HEK293 (cell line): ENCODE measurements around the gene FSTL5.

ENCODE experiments used
- CTCF ChIA-PET: fragments of 350-600 bp; formaldehyde crosslinking; extraction: SDS; loops from one replicate; lab custom pipeline; 2021; ENCODE audit warnings: antibody characterized with exemption; lab: Yijun Ruan, JAX
- POLR2A ChIA-PET: fragments of 300-600 bp; formaldehyde crosslinking; extraction: SDS; loops from one replicate; lab custom pipeline; 2020; ENCODE audit warnings: antibody characterized with exemption, inconsistent platforms; lab: Yijun Ruan, JAX
- H3K27ac ChIP-seq: fragments of 200-500 bp; sonication (Bioruptor generic); 2 replicates; pipeline ENCODE4 v1.5.1; 2014; ENCODE audit warnings: low read depth, low read length, control low read depth, inconsistent platforms; ENCODE audit errors: extremely low read depth
- H3K36me3 ChIP-seq, 2 experiments: fragments of 200-500 bp in 1 of 2; sonication (Bioruptor generic) in 1 of 2; 1 replicate in 1 of 2; 2 replicates in 1 of 2; pipeline ENCODE4 v1.5.1; 2014 to 2017; ENCODE audit warnings: inconsistent platforms in 2 of 2, low read length in 2 of 2; ENCODE audit not compliant: control insufficient read depth in 2 of 2, insufficient read depth in 1 of 2
- H3K4me1 ChIP-seq: fragments of 200-500 bp; sonication (Bioruptor generic); 2 replicates; pipeline ENCODE4 v1.5.1; 2014; ENCODE audit warnings: mild to moderate bottlenecking, low read length, inconsistent platforms; ENCODE audit not compliant: control insufficient read depth, insufficient read depth
- H3K4me3 ChIP-seq: 2 replicates; pipeline ENCODE4 v1.5.1; 2011; ENCODE audit warnings: low read depth, mild to moderate bottlenecking, control low read depth, low read length, moderate library complexity
- H3K9me3 ChIP-seq: fragments of 200-500 bp; sonication (Bioruptor generic); 2 replicates; pipeline ENCODE4 v1.5.1; 2014; ENCODE audit warnings: low read depth, low read length, inconsistent platforms; ENCODE audit not compliant: control insufficient read depth, insufficient read depth
- ZBTB11 ChIP-seq: fragments of 450-650 bp; formaldehyde crosslinking; conservative IDR thresholded peaks from 2 replicates; pipeline ENCODE4 v1.5.1; 2016; ENCODE audit warnings: low read depth, missing biosample characterization, missing genetic modification characterization
- ZBTB17 ChIP-seq: fragments of 450-650 bp; formaldehyde crosslinking; IDR thresholded peaks from 2 replicates; pipeline ENCODE4 v1.5.1; 2016; ENCODE audit warnings: missing biosample characterization, missing genetic modification characterization
- ZNF202 ChIP-seq: fragments of 450-650 bp; formaldehyde crosslinking; IDR thresholded peaks from 2 replicates; pipeline ENCODE4 v1.5.1; 2016; ENCODE audit warnings: missing biosample characterization, missing genetic modification characterization, borderline replicate concordance
- ZNF24 ChIP-seq: fragments of 450-650 bp; formaldehyde crosslinking; IDR thresholded peaks from 2 replicates; pipeline ENCODE4 v1.5.1; 2016; ENCODE audit warnings: missing biosample characterization, missing genetic modification characterization
- ZNF311 ChIP-seq: fragments of 450-650 bp; formaldehyde crosslinking; IDR thresholded peaks from 2 replicates; pipeline ENCODE4 v1.5.1; 2017; ENCODE audit warnings: missing biosample characterization, missing genetic modification characterization, borderline replicate concordance
- ZNF391 ChIP-seq: fragments of 450-650 bp; formaldehyde crosslinking; IDR thresholded peaks from 2 replicates; pipeline ENCODE4 v1.5.1; 2016; ENCODE audit warnings: low read depth, missing biosample characterization, missing genetic modification characterization, borderline replicate concordance
- ZNF473 ChIP-seq: fragments of 450-650 bp; formaldehyde crosslinking; IDR thresholded peaks from 2 replicates; pipeline ENCODE4 v1.5.1; 2017; ENCODE audit warnings: missing biosample characterization, missing genetic modification characterization
- ZNF513 ChIP-seq: fragments of 450-650 bp; IDR thresholded peaks from 2 replicates; pipeline ENCODE4 v1.5.1; 2018; ENCODE audit warnings: missing biosample characterization, missing genetic modification characterization
- ZNF544 ChIP-seq: fragments of 450-650 bp; formaldehyde crosslinking; IDR thresholded peaks from 2 replicates; pipeline ENCODE4 v1.5.0; 2017; ENCODE audit warnings: missing biosample characterization, missing genetic modification characterization
- ZNF549 ChIP-seq: fragments of 450-650 bp; IDR thresholded peaks from 2 replicates; pipeline ENCODE4 v1.5.1; 2018; ENCODE audit warnings: missing biosample characterization, missing genetic modification characterization, mild to moderate bottlenecking, inconsistent platforms, moderate library complexity
- ZNF600 ChIP-seq: fragments of 450-650 bp; formaldehyde crosslinking; IDR thresholded peaks from 2 replicates; pipeline ENCODE4 v1.5.1; 2016; ENCODE audit warnings: missing biosample characterization, missing genetic modification characterization
- ZNF792 ChIP-seq: fragments of 450-650 bp; formaldehyde crosslinking; IDR thresholded peaks from 2 replicates; pipeline ENCODE4 v1.5.1; 2016; ENCODE audit warnings: missing biosample characterization, missing genetic modification characterization
- ZSCAN16 ChIP-seq: fragments of 450-650 bp; formaldehyde crosslinking; IDR thresholded peaks from 2 replicates; pipeline ENCODE4 v1.5.1; 2016; ENCODE audit warnings: missing biosample characterization, missing genetic modification characterization
- TF ChIP-seq, protein P1 (sequence below): fragments of 450-650 bp; formaldehyde crosslinking; IDR thresholded peaks from 2 replicates; pipeline ENCODE4 v1.5.1; 2016; ENCODE audit warnings: missing biosample characterization, missing genetic modification characterization
- TF ChIP-seq, protein P2 (sequence below): fragments of 450-650 bp; formaldehyde crosslinking; IDR thresholded peaks from 2 replicates; pipeline ENCODE4 v1.5.1; 2016; ENCODE audit warnings: missing biosample characterization, missing genetic modification characterization
- TF ChIP-seq, protein P3 (sequence below): fragments of 450-650 bp; formaldehyde crosslinking; optimal IDR thresholded peaks from 2 replicates; pipeline ENCODE3; 2016; ENCODE audit warnings: missing biosample characterization, mild to moderate bottlenecking, missing genetic modification characterization

The FSTL5 gene

DNA sequence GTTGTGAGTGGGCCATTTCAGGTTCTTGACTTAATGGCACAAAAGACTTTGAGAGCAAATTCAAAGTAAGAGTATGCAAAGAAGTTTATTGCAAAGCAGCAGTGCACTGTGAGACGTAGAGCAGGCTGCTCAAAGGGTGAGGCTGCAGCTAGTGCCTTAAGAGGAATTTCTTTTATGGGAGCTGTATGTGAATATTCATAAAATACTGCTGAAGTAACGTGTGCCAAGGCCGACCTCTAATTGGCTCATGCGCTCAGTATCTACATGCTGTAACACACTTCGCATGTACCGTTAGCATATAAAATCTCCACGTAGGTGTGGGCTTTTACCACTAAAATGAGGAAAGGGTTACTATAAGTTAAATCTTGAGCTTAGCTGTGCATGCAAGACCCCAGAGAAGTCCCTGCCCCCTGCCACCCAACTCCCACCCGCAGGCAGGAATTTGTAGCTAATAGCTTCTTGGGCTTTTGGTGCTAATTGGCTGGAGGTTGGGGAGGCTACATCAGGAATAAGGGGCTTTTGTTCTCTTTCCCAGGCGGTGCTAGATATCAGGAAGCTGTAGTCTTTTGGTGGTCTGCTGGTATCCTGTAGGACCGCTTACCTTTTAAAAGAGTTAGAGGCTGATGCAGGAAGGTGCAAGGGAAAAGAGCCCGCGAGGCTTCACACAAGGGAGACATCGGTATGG, 47.6 kb downstream of the FSTL5 start:
- ChIA-PET CTCF (no interaction called here), POLR2A (no interaction called here)
- H3K4me1 ChIP-seq, result no peaks in the 10 kb centered on the region
- H3K27ac ChIP-seq, result no peak overlapping the region
- TF ChIP-seq ZBTB17 (tag by site-specific recombination), result no peak
- no peak for TF ChIP-seq ZNF24 (tag by site-specific recombination)
- TF ChIP-seq, protein P1, sequence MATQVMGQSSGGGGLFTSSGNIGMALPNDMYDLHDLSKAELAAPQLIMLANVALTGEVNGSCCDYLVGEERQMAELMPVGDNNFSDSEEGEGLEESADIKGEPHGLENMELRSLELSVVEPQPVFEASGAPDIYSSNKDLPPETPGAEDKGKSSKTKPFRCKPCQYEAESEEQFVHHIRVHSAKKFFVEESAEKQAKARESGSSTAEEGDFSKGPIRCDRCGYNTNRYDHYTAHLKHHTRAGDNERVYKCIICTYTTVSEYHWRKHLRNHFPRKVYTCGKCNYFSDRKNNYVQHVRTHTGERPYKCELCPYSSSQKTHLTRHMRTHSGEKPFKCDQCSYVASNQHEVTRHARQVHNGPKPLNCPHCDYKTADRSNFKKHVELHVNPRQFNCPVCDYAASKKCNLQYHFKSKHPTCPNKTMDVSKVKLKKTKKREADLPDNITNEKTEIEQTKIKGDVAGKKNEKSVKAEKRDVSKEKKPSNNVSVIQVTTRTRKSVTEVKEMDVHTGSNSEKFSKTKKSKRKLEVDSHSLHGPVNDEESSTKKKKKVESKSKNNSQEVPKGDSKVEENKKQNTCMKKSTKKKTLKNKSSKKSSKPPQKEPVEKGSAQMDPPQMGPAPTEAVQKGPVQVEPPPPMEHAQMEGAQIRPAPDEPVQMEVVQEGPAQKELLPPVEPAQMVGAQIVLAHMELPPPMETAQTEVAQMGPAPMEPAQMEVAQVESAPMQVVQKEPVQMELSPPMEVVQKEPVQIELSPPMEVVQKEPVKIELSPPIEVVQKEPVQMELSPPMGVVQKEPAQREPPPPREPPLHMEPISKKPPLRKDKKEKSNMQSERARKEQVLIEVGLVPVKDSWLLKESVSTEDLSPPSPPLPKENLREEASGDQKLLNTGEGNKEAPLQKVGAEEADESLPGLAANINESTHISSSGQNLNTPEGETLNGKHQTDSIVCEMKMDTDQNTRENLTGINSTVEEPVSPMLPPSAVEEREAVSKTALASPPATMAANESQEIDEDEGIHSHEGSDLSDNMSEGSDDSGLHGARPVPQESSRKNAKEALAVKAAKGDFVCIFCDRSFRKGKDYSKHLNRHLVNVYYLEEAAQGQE (tag by site-specific recombination), result no peak
- TF ChIP-seq, protein P2, sequence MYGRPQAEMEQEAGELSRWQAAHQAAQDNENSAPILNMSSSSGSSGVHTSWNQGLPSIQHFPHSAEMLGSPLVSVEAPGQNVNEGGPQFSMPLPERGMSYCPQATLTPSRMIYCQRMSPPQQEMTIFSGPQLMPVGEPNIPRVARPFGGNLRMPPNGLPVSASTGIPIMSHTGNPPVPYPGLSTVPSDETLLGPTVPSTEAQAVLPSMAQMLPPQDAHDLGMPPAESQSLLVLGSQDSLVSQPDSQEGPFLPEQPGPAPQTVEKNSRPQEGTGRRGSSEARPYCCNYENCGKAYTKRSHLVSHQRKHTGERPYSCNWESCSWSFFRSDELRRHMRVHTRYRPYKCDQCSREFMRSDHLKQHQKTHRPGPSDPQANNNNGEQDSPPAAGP (tag by site-specific recombination), result no peak
- TF ChIP-seq ZSCAN16 (tag by site-specific recombination), result no peak
- no peak for TF ChIP-seq ZNF202 (tag by site-specific recombination)
- no peak for TF ChIP-seq ZBTB11
- TF ChIP-seq ZNF391, result no peak
- TF ChIP-seq ZNF544 (tag by site-specific recombination), result no peak
- no peak for TF ChIP-seq ZNF549 (tag by site-specific recombination)
- no peak for TF ChIP-seq ZNF513 (tag by site-specific recombination)
- TF ChIP-seq ZNF311 (tag by site-specific recombination), result no peak
- TF ChIP-seq, protein P3, sequence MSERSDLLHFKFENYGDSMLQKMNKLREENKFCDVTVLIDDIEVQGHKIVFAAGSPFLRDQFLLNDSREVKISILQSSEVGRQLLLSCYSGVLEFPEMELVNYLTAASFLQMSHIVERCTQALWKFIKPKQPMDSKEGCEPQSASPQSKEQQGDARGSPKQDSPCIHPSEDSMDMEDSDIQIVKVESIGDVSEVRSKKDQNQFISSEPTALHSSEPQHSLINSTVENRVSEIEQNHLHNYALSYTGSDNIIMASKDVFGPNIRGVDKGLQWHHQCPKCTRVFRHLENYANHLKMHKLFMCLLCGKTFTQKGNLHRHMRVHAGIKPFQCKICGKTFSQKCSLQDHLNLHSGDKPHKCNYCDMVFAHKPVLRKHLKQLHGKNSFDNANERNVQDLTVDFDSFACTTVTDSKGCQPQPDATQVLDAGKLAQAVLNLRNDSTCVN (tag by site-specific recombination), result no peak
- no peak for TF ChIP-seq ZNF600 (tag by site-specific recombination)
- no peak for TF ChIP-seq ZNF792 (tag by site-specific recombination)
- no peak for TF ChIP-seq ZNF473
- no peaks in the 10 kb centered on the region for H3K9me3 ChIP-seq
- no peaks in the 10 kb centered on the region for H3K36me3 ChIP-seq
- no peak overlapping the region for H3K4me3 ChIP-seq
